ENCODE data around the gene IFI30.

DNA sequence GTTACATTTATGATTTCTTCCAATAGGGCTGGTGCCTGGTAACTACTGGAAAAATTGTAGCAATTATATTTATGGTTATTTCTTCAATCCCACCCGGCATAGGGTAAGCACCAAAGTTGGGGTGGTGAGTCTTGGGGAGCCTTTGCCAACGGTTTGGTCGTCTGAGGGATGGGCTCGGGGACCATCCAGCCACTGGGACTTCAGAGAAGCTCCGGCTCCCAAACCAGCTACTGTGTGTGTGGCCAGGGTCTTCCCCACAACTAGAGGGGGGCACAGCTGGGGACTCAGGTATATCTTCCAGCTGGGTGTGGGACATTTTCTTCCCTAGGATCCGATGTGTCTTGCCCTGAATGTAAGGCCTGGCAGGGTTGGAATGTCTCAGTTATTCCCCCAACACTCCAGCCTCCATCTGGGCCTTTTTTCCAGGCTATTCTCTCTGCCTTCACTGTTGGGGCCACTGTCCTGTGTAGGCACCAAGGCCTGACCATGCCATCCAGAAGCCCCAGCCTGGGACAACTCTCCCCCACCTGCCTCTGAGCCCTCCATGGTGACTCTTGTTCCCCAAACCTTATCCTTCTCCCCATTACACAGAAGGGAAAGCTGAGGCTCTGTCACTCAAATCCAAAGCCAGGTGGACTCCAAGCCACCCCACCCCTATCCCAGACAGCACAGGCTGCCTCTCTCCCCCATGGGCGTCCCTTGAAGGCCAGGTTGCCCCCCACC is 1.1 kb upstream of the IFI30 start:
- TF ChIP-seq, protein P1, sequence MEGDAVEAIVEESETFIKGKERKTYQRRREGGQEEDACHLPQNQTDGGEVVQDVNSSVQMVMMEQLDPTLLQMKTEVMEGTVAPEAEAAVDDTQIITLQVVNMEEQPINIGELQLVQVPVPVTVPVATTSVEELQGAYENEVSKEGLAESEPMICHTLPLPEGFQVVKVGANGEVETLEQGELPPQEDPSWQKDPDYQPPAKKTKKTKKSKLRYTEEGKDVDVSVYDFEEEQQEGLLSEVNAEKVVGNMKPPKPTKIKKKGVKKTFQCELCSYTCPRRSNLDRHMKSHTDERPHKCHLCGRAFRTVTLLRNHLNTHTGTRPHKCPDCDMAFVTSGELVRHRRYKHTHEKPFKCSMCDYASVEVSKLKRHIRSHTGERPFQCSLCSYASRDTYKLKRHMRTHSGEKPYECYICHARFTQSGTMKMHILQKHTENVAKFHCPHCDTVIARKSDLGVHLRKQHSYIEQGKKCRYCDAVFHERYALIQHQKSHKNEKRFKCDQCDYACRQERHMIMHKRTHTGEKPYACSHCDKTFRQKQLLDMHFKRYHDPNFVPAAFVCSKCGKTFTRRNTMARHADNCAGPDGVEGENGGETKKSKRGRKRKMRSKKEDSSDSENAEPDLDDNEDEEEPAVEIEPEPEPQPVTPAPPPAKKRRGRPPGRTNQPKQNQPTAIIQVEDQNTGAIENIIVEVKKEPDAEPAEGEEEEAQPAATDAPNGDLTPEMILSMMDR (IDR thresholded peaks at IDR 0.05), result no peak
- TF ChIP-seq POLR2A (IDR thresholded peaks at IDR 0.05), result no peak
